SK-N-SH treated with all-trans-retinoic acid at 6 μM for 48 hours (cell line): Measurements from ENCODE around the gene TSG101.

Experiments used
- ATAC-seq: fragments of 200-7000 bp; cut with Tn5 transposase; 3 replicates; pipeline ENCODE4 v1.9.1; 2020; ENCODE audit warnings: mild to moderate bottlenecking, moderate library complexity
- ARNTL ChIP-seq: fragments of 450-650 bp; formaldehyde crosslinking; IDR thresholded peaks from 2 replicates; pipeline ENCODE4 v1.5.0; 2020; ENCODE audit warnings: low read depth, mild to moderate bottlenecking, moderate library complexity, borderline replicate concordance
- BACH2 ChIP-seq: fragments of 250-450 bp; sonication (Bioruptor Pico); IDR thresholded peaks from 2 replicates; pipeline ENCODE4 v1.9.0; 2021; ENCODE audit warnings: mild to moderate bottlenecking, borderline replicate concordance
- CSDC2 ChIP-seq: fragments of 250-450 bp; sonication (Bioruptor Pico); IDR thresholded peaks from 2 replicates; pipeline ENCODE4 v1.5.0; 2020; ENCODE audit warnings: mild to moderate bottlenecking, moderate library complexity
- ESRRG ChIP-seq: fragments of 250-450 bp; sonication (Bioruptor Pico); IDR thresholded peaks from 2 replicates; pipeline ENCODE4 v1.6.1; 2021; ENCODE audit warnings: mild to moderate bottlenecking
- GLIS3 ChIP-seq: fragments of 250-450 bp; sonication (Bioruptor Pico); IDR thresholded peaks from 2 replicates; pipeline ENCODE4 v1.5.0; 2020; ENCODE audit warnings: mild to moderate bottlenecking, moderate library complexity
- ISL1 ChIP-seq: fragments of 250-450 bp; sonication (Bioruptor Pico); IDR thresholded peaks from 2 replicates; pipeline ENCODE4 v2.1.2; 2022; ENCODE audit warnings: mild to moderate bottlenecking, moderate library complexity
- OSR1 ChIP-seq: fragments of 250-450 bp; sonication (Bioruptor Pico); IDR thresholded peaks from 2 replicates; pipeline ENCODE4 v1.8.0; 2022; ENCODE audit warnings: moderate library complexity, mild to moderate bottlenecking, inconsistent platforms
- PPARA ChIP-seq: fragments of 250-450 bp; sonication (Bioruptor Pico); IDR thresholded peaks from 2 replicates; pipeline ENCODE4 v1.5.0; 2020; ENCODE audit warnings: mild to moderate bottlenecking, borderline replicate concordance
- RARB ChIP-seq: fragments of 250-450 bp; sonication (Bioruptor Pico); IDR thresholded peaks from 2 replicates; pipeline ENCODE4 v1.8.0; 2021; ENCODE audit warnings: mild to moderate bottlenecking, moderate library complexity
- TOX ChIP-seq: fragments of 250-450 bp; sonication (Bioruptor Pico); IDR thresholded peaks from 2 replicates; pipeline ENCODE4 v1.8.0; 2021; ENCODE audit warnings: mild to moderate bottlenecking, moderate library complexity, borderline replicate concordance
- ZC3H10 ChIP-seq: fragments of 250-450 bp; sonication (Bioruptor Pico); IDR thresholded peaks from 2 replicates; pipeline ENCODE4 v1.5.1; 2021; ENCODE audit warnings: mild to moderate bottlenecking, moderate library complexity
- ZFP3 ChIP-seq: fragments of 250-450 bp; sonication (Bioruptor Pico); IDR thresholded peaks from 2 replicates; pipeline ENCODE4 v1.5.0; 2020; ENCODE audit warnings: mild to moderate bottlenecking, moderate library complexity
- ZFP30 ChIP-seq: fragments of 450-650 bp; formaldehyde crosslinking; IDR thresholded peaks from 2 replicates; pipeline ENCODE4 v1.5.0; 2022; ENCODE audit warnings: mild to moderate bottlenecking, moderate library complexity
- TF ChIP-seq, protein P1 (sequence below): fragments of 250-450 bp; sonication (Bioruptor Pico); IDR thresholded peaks from 2 replicates; pipeline ENCODE4 v1.5.0; 2020; ENCODE audit warnings: mild to moderate bottlenecking, moderate library complexity
- TF ChIP-seq, protein P2 (sequence below): fragments of 250-450 bp; sonication (Bioruptor Pico); IDR thresholded peaks from 2 replicates; pipeline ENCODE4 v1.5.1; 2020; ENCODE audit warnings: low read depth, mild to moderate bottlenecking, moderate library complexity
- TF ChIP-seq, protein P3 (sequence below): fragments of 250-450 bp; sonication (Bioruptor Pico); IDR thresholded peaks from 2 replicates; pipeline ENCODE4 v1.8.0; 2021; ENCODE audit warnings: low read depth, mild to moderate bottlenecking, moderate library complexity, borderline replicate concordance
- TF ChIP-seq, protein P4 (sequence below): fragments of 250-450 bp; sonication (Bioruptor Pico); IDR thresholded peaks from 2 replicates; pipeline ENCODE4 v1.8.0; 2020; ENCODE audit warnings: mild to moderate bottlenecking, moderate library complexity, borderline replicate concordance

Gene TSG101, protein sequence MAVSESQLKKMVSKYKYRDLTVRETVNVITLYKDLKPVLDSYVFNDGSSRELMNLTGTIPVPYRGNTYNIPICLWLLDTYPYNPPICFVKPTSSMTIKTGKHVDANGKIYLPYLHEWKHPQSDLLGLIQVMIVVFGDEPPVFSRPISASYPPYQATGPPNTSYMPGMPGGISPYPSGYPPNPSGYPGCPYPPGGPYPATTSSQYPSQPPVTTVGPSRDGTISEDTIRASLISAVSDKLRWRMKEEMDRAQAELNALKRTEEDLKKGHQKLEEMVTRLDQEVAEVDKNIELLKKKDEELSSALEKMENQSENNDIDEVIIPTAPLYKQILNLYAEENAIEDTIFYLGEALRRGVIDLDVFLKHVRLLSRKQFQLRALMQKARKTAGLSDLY

DNA sequence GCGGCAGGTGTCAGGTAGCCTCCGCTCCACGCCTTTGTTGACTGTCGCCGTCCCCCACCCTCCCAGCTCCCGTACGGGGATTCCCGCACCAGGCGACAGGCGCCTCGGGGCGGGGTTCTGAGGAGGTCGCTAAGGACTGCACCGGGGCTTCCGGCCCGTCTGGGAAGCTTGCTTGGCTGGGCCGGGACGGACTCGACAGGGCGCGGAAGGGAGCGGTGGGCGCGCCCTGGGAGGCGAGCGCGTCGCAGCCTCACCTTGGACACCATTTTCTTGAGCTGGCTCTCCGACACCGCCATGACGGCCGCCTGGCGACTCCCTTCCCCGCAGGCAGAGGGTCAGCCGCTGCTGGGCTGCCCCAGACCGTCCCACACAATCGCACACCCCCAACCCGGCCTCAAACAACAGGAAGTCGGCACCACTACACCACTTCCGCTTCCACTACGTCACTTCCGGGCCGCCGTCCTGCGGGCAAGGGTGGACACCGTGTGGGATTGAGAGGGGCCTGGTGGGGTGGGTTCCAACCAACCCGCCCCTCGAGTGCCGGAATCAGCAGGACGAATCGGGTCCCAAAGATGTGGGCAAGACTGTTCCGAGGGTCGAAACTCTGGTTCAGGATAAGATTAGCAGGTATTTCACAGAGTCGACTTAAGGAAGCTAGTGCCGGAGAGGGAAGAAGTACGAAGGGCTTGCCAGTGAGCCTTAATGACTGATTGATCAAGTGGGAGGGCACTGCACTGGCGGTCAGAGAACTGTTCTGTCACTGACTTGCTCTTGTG, at the start of gene TSG101:
Gene TSG101, minus strand, starts transcription at position 422 of the 776 bp plus-strand sequence. Its CDS starts 126 bp downstream, at position 296.
- peak; percentile 99 for ATAC-seq
- TF ChIP-seq, protein P1, sequence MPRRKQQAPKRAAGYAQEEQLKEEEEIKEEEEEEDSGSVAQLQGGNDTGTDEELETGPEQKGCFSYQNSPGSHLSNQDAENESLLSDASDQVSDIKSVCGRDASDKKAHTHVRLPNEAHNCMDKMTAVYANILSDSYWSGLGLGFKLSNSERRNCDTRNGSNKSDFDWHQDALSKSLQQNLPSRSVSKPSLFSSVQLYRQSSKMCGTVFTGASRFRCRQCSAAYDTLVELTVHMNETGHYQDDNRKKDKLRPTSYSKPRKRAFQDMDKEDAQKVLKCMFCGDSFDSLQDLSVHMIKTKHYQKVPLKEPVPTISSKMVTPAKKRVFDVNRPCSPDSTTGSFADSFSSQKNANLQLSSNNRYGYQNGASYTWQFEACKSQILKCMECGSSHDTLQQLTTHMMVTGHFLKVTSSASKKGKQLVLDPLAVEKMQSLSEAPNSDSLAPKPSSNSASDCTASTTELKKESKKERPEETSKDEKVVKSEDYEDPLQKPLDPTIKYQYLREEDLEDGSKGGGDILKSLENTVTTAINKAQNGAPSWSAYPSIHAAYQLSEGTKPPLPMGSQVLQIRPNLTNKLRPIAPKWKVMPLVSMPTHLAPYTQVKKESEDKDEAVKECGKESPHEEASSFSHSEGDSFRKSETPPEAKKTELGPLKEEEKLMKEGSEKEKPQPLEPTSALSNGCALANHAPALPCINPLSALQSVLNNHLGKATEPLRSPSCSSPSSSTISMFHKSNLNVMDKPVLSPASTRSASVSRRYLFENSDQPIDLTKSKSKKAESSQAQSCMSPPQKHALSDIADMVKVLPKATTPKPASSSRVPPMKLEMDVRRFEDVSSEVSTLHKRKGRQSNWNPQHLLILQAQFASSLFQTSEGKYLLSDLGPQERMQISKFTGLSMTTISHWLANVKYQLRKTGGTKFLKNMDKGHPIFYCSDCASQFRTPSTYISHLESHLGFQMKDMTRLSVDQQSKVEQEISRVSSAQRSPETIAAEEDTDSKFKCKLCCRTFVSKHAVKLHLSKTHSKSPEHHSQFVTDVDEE (CRISPR knock-in tag) = 0 out of 2 replicates have a peak, but pooled peaks have one; percentile 13
- TF ChIP-seq GLIS3 (0 out of 2 replicates have a peak, but pooled peaks have one; percentile 23), TOX (CRISPR knock-in tag) (no peak)

DNA sequence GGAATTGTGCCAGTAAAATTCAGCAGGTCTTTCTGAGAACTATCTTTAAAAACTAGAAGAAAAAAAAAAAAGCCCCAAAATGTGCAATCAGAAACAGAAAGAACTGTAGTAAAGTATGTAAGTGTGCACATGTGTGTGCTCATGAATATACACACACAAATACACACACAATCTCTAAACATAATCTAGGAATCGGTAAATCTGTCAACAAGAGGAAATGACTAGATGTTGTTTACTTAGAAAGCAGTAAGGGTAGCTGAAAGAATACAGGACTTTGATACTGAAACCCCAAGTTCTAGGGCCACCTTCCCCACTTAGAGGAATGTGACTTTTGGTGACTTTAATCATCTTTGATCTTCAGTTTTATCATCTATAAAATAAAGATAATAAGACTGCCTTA, 48.6 kb upstream of the TSG101 start:
- TF ChIP-seq, protein P2, sequence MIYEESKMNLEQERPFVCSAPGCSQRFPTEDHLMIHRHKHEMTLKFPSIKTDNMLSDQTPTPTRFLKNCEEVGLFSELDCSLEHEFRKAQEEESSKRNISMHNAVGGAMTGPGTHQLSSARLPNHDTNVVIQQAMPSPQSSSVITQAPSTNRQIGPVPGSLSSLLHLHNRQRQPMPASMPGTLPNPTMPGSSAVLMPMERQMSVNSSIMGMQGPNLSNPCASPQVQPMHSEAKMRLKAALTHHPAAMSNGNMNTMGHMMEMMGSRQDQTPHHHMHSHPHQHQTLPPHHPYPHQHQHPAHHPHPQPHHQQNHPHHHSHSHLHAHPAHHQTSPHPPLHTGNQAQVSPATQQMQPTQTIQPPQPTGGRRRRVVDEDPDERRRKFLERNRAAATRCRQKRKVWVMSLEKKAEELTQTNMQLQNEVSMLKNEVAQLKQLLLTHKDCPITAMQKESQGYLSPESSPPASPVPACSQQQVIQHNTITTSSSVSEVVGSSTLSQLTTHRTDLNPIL (CRISPR knock-in tag) = no peak
- TF ChIP-seq PPARA (CRISPR knock-in tag) (no peak), BACH2 (CRISPR knock-in tag) (no peak), ZFP3 (CRISPR knock-in tag) (no peak)
- no peak for ATAC-seq

DNA sequence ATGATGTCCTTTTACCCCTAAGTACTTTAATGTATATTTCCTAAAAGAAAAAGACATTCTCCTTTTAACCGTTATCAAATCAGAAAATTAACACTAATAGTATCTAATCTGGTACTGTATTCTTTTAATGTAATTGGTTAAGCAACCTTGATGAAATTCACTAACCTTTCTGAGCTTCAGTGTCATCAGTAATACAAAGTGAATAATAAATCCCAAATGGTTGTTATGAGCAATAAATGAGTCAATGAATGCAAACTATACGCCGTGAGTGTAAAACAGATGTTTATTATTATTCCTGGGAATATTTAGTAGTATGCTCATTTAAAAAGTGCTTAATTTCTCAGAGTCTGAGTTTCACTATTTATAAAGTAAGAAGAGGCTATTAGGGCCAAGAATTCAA, 40.3 kb upstream of the TSG101 start:
- ATAC-seq = peak; percentile 38; the same call in 1 of the 3 replicates
- TF ChIP-seq ISL1 (CRISPR knock-in tag) (no peak), ARNTL (no peak), PPARA (CRISPR knock-in tag) (no peak), ZC3H10 (CRISPR knock-in tag) (no peak), GLIS3 (no peak), ZFP30 (CRISPR knock-in tag) (no peak)
- TF ChIP-seq, protein P2 (CRISPR knock-in tag) = no peak
- TF ChIP-seq, protein P3, sequence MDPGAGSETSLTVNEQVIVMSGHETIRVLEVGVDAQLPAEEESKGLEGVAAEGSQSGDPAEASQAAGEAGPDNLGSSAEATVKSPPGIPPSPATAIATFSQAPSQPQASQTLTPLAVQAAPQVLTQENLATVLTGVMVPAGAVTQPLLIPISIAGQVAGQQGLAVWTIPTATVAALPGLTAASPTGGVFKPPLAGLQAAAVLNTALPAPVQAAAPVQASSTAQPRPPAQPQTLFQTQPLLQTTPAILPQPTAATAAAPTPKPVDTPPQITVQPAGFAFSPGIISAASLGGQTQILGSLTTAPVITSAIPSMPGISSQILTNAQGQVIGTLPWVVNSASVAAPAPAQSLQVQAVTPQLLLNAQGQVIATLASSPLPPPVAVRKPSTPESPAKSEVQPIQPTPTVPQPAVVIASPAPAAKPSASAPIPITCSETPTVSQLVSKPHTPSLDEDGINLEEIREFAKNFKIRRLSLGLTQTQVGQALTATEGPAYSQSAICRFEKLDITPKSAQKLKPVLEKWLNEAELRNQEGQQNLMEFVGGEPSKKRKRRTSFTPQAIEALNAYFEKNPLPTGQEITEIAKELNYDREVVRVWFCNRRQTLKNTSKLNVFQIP (CRISPR knock-in tag) = no peak

DNA sequence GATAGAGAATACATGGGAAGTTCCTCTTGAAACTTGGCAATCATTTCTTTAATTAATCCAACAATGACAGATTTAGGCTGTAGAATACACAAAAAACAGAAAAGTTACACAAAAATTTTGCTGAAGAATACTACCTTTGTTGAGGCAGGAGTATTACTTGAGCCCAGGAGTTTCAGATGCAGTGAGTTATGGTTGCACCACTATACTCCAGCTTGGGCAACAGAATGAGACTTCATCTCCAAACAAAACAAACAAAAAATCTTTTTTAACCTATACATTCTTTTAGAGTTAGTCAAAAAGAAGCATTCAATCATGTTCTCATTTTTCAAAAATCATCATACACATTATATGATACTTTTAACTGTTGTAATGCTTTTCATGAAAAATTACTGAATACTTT, 39.7 kb upstream of the TSG101 start:
- no peak for ATAC-seq

More for the DNA sequence above, 39.7 kb upstream of the TSG101 start:
- TF ChIP-seq OSR1 (CRISPR knock-in tag) (no peak), ZC3H10 (CRISPR knock-in tag) (no peak), CSDC2 (CRISPR knock-in tag) (no peak), ESRRG (CRISPR knock-in tag) (no peak), ISL1 (CRISPR knock-in tag) (no peak), ARNTL (no peak), RARB (CRISPR knock-in tag) (no peak), PPARA (CRISPR knock-in tag) (no peak), BACH2 (CRISPR knock-in tag) (no peak)
- TF ChIP-seq, protein P2 (CRISPR knock-in tag) = no peak
- TF ChIP-seq, protein P4, sequence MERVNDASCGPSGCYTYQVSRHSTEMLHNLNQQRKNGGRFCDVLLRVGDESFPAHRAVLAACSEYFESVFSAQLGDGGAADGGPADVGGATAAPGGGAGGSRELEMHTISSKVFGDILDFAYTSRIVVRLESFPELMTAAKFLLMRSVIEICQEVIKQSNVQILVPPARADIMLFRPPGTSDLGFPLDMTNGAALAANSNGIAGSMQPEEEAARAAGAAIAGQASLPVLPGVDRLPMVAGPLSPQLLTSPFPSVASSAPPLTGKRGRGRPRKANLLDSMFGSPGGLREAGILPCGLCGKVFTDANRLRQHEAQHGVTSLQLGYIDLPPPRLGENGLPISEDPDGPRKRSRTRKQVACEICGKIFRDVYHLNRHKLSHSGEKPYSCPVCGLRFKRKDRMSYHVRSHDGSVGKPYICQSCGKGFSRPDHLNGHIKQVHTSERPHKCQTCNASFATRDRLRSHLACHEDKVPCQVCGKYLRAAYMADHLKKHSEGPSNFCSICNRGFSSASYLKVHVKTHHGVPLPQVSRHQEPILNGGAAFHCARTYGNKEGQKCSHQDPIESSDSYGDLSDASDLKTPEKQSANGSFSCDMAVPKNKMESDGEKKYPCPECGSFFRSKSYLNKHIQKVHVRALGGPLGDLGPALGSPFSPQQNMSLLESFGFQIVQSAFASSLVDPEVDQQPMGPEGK = no peak
